Measurements from ENCODE around the gene PHF13.
A peak's percentile ranks its signal among the peaks of the same experiment; 100 is the strongest.
"Not testable (repeated sequence)": the region's sequence is repeated elsewhere in the genome, so short reads cannot be mapped to it uniquely, and the experiment has no call there.

Gene PHF13

GRCh38 chr1:6587261-6588005, 26.1 kb upstream of the PHF13 start:
- peak; percentile 83 for DNase-seq (ENCODE audit: low spot score)

GRCh38 chr1:6588128-6588892, 25.2 kb upstream of the PHF13 start:
- no peak for DNase-seq (ENCODE audit: low spot score)

GRCh38 chr1:6588893-6589520, 24.5 kb upstream of the PHF13 start:
- no peak for DNase-seq (ENCODE audit: low spot score)

- DNase-seq (ENCODE audit: low spot score): no peak
Measured at GRCh38 chr1:6590046-6590445, 23.5 kb upstream of the PHF13 start.

GRCh38 chr1:6591222-6591621, 22.3 kb upstream of the PHF13 start:
- DNase-seq (ENCODE audit: low spot score): no peak

GRCh38 chr1:6591644-6592043, 21.9 kb upstream of the PHF13 start:
- DNase-seq (ENCODE audit: low spot score): no peak

GRCh38 chr1:6592441-6592840, 21.1 kb upstream of the PHF13 start:
- no peak for DNase-seq (ENCODE audit: low spot score)

GRCh38 chr1:6592865-6593593, 20.5 kb upstream of the PHF13 start:
- DNase-seq (ENCODE audit: low spot score): no peak

GRCh38 chr1:6593810-6594209, 19.7 kb upstream of the PHF13 start:
- DNase-seq (ENCODE audit: low spot score): no peak

GRCh38 chr1:6594977-6595740, 18.4 kb upstream of the PHF13 start:
- DNase-seq (ENCODE audit: low spot score): no peak

GRCh38 chr1:6596351-6596750, 17.2 kb upstream of the PHF13 start:
- DNase-seq (ENCODE audit: low spot score): no peak

- no peak for DNase-seq (ENCODE audit: low spot score)
Measured at GRCh38 chr1:6596886-6597776, 16.4 kb upstream of the PHF13 start.

- no peak for DNase-seq (ENCODE audit: low spot score)
Measured at GRCh38 chr1:6597777-6598131, 15.8 kb upstream of the PHF13 start.

- DNase-seq (ENCODE audit: low spot score): no peak
Measured at GRCh38 chr1:6599141-6599975, 14.2 kb upstream of the PHF13 start.

GRCh38 chr1:6599991-6600390, 13.5 kb upstream of the PHF13 start:
- not testable (repeated sequence) for DNase-seq (ENCODE audit: low spot score)

- no peak for DNase-seq (ENCODE audit: low spot score)
Measured at GRCh38 chr1:6600410-6601048, 13.0 kb upstream of the PHF13 start.

GRCh38 chr1:6601049-6601922, 12.2 kb upstream of the PHF13 start:
- peak; percentile 83 for DNase-seq (ENCODE audit: low spot score)

Measured in globus pallidus (tissue), 1 donor.